Peyer's patch (tissue), 4 donors: ENCODE data around the gene BRI3BP.

Experiments used
- CTCF ChIP-seq, 6 experiments: fragments of 450-650 bp in 4 of 6; fragments of 200-600 bp in 2 of 6; sonication (generic) in 1 of 6; IDR thresholded peaks; one replicate each; pipeline ENCODE4 v1.5.1; 2017 to 2019; ENCODE audit warnings: antibody characterized with exemption in 6 of 6, mild to moderate bottlenecking in 3 of 6, moderate library complexity in 1 of 6
- POLR2A ChIP-seq, 2 donors: fragments of 450-650 bp; IDR thresholded peaks; one replicate each; pipeline ENCODE4 v1.5.1; 2017; ENCODE audit warnings: antibody characterized with exemption in 2 of 2, mild to moderate bottlenecking in 2 of 2, moderate library complexity in 2 of 2

GRCh38 chr12:124980098-124980892 is 13.2 kb upstream of the BRI3BP start:
- TF ChIP-seq CTCF (IDR thresholded peaks at IDR 0.05): no peak
- no peak for TF ChIP-seq POLR2A (IDR thresholded peaks at IDR 0.05)
